SK-N-SH treated with all-trans-retinoic acid at 6 μM for 48 hours (cell line): ENCODE measurements around the gene TTLL13.

Experiments
- BACH2 ChIP-seq: fragments of 250-450 bp; sonication (Bioruptor Pico); IDR thresholded peaks from 2 replicates; pipeline ENCODE4 v1.9.0; 2021; ENCODE audit warnings: mild to moderate bottlenecking, borderline replicate concordance
- PPARA ChIP-seq: fragments of 250-450 bp; sonication (Bioruptor Pico); IDR thresholded peaks from 2 replicates; pipeline ENCODE4 v1.5.0; 2020; ENCODE audit warnings: mild to moderate bottlenecking, borderline replicate concordance
- SNAI2 ChIP-seq: fragments of 250-450 bp; sonication (Bioruptor Pico); IDR thresholded peaks from 2 replicates; pipeline ENCODE4 v1.5.0; 2020; ENCODE audit warnings: mild to moderate bottlenecking, moderate library complexity
- ZFP3 ChIP-seq: fragments of 250-450 bp; sonication (Bioruptor Pico); IDR thresholded peaks from 2 replicates; pipeline ENCODE4 v1.5.0; 2020; ENCODE audit warnings: mild to moderate bottlenecking, moderate library complexity
- ZFP30 ChIP-seq: fragments of 450-650 bp; formaldehyde crosslinking; IDR thresholded peaks from 2 replicates; pipeline ENCODE4 v1.5.0; 2022; ENCODE audit warnings: mild to moderate bottlenecking, moderate library complexity
- ZNF565 ChIP-seq: fragments of 450-650 bp; formaldehyde crosslinking; conservative IDR thresholded peaks from 2 replicates; pipeline ENCODE4 v1.5.0; 2020; ENCODE audit warnings: low read depth, mild to moderate bottlenecking, moderate library complexity
- ZNF70 ChIP-seq: fragments of 450-650 bp; formaldehyde crosslinking; IDR thresholded peaks from 2 replicates; pipeline ENCODE4 v1.5.0; 2020; ENCODE audit warnings: mild to moderate bottlenecking, moderate library complexity
- TF ChIP-seq, protein P1 (sequence below): fragments of 250-450 bp; sonication (Bioruptor Pico); IDR thresholded peaks from 2 replicates; pipeline ENCODE4 v1.8.0; 2020; ENCODE audit warnings: mild to moderate bottlenecking, moderate library complexity, borderline replicate concordance

DNA sequence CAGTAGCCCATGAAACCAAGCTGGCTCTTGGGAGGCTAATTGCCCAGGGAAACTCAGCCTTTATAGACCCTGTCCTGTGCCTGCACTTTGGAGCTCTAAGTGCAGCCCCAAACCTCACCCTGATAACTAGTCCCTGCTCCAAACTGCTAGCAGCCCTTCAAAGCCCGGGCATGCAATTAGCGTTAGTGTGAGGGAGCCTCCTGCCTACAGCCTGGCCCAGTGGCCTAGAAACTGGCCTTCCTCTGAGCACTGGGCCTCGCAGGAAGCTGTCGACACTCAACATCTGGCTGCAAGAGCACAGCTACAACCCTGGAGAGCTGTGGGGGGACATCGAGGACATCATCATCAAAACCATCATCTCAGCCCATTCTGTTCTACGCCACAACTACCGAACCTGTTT is 8.4 kb downstream of the TTLL13 start:
- TF ChIP-seq, protein P1, sequence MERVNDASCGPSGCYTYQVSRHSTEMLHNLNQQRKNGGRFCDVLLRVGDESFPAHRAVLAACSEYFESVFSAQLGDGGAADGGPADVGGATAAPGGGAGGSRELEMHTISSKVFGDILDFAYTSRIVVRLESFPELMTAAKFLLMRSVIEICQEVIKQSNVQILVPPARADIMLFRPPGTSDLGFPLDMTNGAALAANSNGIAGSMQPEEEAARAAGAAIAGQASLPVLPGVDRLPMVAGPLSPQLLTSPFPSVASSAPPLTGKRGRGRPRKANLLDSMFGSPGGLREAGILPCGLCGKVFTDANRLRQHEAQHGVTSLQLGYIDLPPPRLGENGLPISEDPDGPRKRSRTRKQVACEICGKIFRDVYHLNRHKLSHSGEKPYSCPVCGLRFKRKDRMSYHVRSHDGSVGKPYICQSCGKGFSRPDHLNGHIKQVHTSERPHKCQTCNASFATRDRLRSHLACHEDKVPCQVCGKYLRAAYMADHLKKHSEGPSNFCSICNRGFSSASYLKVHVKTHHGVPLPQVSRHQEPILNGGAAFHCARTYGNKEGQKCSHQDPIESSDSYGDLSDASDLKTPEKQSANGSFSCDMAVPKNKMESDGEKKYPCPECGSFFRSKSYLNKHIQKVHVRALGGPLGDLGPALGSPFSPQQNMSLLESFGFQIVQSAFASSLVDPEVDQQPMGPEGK (CRISPR knock-in tag) = no peak
- TF ChIP-seq BACH2 (CRISPR knock-in tag) = no peak
- no peak for TF ChIP-seq ZFP3 (CRISPR knock-in tag)
- TF ChIP-seq ZNF70 (CRISPR knock-in tag) = no peak
- TF ChIP-seq SNAI2 (CRISPR knock-in tag) = no peak
- no peak for TF ChIP-seq PPARA (CRISPR knock-in tag)
- TF ChIP-seq ZNF565 = no peak
- TF ChIP-seq ZFP30 = no peak
